ENCODE measurements around the gene RPN2.

Gene RPN2

GRCh38 chr20:37235065-37235464 is 55.9 kb downstream of the RPN2 start:
- no peak for TF ChIP-seq CTCF (IDR thresholded peaks at IDR 0.05; ENCODE audit: insufficient read depth, missing control alignments)
- DNase-seq (ENCODE audit: insufficient read length, low spot score) (no peak), FAIRE-seq (no peak)

- no peak for TF ChIP-seq CTCF (IDR thresholded peaks at IDR 0.05; ENCODE audit: insufficient read depth, missing control alignments)
- no peak for FAIRE-seq
- no peak for DNase-seq (ENCODE audit: insufficient read length, low spot score)
Measured at GRCh38 chr20:37236462-37236861, 57.3 kb downstream of the RPN2 start.

GRCh38 chr20:37237656-37238055 is 58.5 kb downstream of the RPN2 start:
- TF ChIP-seq CTCF (IDR thresholded peaks at IDR 0.05; ENCODE audit: insufficient read depth, missing control alignments) = no peak
- DNase-seq (ENCODE audit: insufficient read length, low spot score) (no peak), FAIRE-seq (no peak)

- no peak for TF ChIP-seq CTCF (IDR thresholded peaks at IDR 0.05; ENCODE audit: insufficient read depth, missing control alignments)
- FAIRE-seq (no peak), DNase-seq (ENCODE audit: insufficient read length, low spot score) (no peak)
Measured at GRCh38 chr20:37238426-37238825, 59.3 kb downstream of the RPN2 start.

- no peak for FAIRE-seq
- no peak for DNase-seq (ENCODE audit: insufficient read length, low spot score)
- no peak for TF ChIP-seq CTCF (IDR thresholded peaks at IDR 0.05; ENCODE audit: insufficient read depth, missing control alignments)
Measured at GRCh38 chr20:37238935-37239451, 59.9 kb downstream of the RPN2 start.

GRCh38 chr20:37240337-37241067 is 61.4 kb downstream of the RPN2 start:
- DNase-seq (ENCODE audit: insufficient read length, low spot score) (no peak), FAIRE-seq (no peak)
- TF ChIP-seq CTCF (IDR thresholded peaks at IDR 0.05; ENCODE audit: insufficient read depth, missing control alignments) = no peak

GRCh38 chr20:37242503-37242902 is 63.4 kb downstream of the RPN2 start:
- FAIRE-seq = no peak
- DNase-seq (ENCODE audit: insufficient read length, low spot score) = no peak
- TF ChIP-seq CTCF (IDR thresholded peaks at IDR 0.05; ENCODE audit: insufficient read depth, missing control alignments) = no peak

Data from D721Med (cell line).